ENCODE results near the gene SLC8A1.

The SLC8A1 gene

DNA sequence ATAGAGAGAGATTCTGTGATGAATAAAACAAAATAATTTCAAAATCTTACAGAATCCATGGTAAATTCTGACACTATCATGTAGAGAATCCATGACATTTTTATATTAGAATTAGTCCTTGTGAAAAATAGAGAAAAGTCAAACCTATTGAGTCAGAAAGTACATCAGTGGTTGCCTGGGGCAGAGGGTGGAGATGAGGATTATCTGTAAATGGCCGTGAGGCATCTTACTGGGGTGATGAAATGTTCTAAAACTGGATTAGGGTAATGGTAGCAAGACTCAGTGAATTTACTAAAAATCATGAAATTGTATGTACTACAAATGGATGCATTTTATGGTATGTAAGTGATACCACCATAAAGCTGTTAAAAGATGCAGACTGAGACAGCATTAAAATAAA lies 323.1 kb downstream of the SLC8A1 start:
- no peak for DNase-seq

DNA sequence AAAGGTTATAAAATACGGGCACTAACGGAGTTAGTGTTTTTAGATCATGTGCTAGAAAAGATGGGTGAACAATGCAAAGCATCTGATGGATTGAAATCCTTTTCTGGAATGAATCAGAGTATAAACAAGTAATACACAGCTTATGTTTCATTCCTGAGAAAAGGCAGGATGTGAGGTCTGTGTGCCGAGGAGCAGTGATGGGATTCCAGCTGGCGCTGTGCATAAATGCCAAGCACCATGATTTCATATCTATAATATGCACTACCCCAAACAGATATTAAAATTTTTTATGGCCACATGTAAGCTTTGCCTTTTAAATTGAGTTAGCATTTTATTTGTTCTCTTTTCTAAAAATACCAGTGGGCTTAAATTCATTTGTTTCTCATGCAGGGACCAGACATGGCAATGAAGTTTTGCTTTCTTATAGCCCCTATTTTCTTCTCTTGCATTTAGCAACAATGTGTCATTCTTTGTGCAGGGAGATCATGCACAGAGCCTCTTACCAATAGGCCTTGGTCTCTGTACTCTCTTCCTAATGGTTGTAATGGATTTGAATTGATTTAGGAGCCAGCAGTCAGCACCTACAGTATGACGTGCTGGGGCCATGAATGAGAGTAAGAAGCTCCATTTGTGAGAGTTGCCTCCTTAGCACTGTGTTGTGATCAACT lies 323.9 kb downstream of the SLC8A1 start:
- DNase-seq = no peak

DNA sequence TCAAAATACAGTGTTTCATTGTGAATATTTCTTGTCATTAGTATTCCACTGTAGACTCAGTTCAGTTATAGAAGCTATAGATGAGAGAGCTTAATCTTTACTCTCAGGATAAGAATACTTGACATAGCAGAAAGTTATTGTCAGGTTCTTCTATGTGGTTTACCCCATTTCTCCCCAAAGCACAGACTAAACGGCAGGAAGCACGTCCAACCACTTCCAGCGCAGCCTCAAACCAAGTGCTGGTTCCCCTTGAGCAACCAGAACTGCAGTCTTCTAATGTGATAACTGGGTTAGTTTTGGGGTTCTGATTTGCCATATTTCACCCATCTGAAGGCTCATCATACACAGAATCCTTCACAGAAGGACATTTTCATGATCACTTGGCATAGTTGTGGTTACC lies 324.7 kb downstream of the SLC8A1 start:
- DNase-seq = no peak

DNA sequence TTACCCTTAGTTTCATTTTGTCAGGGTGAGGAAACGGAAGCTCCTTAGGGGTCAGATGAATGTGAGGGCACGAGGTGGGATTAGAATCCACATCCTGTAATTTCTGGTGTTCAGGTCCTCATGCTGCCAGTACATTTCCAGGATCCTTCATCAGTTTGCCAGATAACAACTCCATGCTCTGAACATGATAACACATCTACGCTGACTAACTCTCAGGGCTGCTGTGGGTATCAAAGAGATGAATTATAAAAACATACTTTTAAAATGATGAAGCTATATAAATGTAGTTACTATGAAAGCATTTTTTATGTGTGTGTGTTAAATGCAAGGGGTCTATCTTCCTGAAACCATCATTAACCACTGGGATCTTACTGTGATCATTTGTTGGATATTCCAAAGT lies 325.9 kb downstream of the SLC8A1 start:
- DNase-seq = no peak

DNA sequence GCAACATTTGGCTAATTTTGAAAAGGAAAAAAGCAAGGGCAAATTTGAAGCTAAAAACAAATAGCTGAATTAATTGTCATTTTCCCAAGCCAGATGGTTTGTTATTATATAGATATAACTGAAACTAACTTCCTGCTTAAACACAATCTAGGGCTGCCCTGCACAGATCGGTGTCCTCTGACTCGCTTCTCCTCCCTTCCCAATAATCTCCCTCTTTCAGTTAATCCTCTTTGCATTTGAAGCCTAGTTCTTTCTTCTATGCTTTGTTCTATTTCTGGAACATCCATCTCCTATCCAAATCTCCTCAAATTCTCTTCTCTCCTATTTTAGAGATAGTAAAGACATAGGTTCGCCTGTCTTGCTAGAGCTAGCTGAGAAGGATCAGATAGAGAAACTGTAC lies 328.1 kb downstream of the SLC8A1 start:
- no peak for DNase-seq

DNA sequence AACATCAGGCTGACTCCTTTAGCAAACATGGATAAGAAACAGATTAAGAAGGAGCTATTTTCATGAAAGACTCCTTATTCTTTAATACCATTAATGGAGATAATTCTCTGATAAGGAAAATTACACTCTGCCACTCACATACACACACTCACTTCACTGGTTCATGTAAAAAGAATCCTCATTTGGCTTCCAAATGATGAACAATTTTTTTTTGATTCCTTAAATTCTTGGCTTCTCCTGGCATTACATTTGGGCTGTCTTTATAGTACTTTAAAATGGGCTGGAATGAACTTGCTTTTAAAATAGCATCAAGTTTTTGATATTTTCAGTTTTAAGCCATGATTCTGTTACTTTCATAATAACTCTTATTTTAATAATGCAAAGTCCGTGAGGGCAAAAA lies 328.6 kb downstream of the SLC8A1 start:
- DNase-seq = no peak

DNA sequence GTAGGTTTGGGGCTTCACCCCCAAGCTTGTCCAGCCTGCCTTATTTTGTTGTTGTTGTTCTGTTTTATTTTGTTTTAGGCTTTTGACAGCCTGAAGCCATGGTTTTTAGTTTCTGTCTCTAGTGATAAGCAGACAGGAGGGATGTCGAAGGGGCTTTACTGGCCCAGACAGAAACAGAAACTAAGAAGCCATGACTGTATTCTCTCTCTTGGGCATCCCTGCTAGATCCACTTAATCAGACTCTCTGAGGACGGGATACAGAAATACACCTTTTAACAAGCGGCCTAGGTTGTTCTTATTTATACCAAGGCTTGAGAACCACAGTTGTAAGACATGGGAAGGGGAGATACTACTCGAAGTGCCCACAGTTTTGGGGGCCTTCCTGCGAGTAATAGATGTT lies 330.9 kb downstream of the SLC8A1 start:
- no peak for DNase-seq

DNA sequence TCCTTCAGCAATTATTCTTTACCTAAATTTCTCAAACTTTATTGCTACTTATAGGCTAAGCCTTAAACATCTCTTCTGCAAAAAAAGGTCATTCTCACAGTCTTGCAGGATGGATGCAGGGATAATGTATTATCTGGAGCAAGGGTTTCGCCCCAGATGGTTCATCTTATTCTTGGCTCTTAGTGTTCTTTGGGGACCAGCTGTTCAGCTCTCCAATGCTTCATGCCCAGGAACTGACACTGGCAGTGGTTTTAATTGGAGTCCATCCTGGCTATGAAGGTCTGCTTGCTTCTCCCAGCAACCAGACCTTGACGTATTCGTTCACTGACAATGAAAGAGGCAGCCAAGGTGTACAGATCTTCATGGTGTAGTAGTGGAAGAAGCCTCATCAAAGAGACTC lies 331.9 kb downstream of the SLC8A1 start:
- DNase-seq = no peak

DNA sequence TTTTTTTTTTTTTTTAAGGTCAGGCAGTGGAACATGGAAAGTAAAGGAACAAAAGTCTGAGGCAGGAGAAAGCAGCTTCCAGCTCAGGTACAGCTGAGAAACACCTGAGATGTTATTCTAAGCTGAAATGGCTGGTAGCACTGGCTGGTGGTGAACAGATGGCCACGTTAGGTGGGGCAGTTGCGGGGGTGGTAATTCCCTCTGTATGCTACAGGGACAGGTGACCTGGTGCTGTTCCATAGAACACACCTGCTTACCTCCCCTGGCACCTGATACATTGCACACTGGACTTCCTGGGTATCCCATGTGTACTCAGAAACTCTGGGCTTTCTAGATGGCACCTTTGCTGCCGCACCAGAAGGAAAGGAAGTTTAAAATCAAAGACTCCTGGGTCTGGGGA lies 333.3 kb downstream of the SLC8A1 start:
- no peak for DNase-seq

DNA sequence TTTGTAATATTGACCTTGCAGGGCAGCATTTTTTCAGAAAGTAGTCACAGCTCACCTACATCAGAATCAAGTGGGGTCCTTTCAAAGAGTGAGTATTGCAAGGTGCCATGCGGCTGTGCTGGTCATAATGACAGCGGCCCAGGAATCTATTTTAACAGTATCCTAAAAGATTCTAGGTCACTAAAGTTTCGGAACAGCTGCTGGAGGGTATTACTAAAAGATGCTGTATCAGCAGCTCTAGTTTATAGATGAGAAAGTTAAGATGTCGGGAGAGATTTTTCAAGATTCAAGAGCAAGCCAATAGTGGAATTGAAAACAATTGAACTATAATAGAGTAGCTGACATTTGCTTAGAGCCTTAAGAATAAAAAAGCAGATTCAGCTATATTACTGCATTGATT lies 336.0 kb downstream of the SLC8A1 start:
- no peak for DNase-seq

DNA sequence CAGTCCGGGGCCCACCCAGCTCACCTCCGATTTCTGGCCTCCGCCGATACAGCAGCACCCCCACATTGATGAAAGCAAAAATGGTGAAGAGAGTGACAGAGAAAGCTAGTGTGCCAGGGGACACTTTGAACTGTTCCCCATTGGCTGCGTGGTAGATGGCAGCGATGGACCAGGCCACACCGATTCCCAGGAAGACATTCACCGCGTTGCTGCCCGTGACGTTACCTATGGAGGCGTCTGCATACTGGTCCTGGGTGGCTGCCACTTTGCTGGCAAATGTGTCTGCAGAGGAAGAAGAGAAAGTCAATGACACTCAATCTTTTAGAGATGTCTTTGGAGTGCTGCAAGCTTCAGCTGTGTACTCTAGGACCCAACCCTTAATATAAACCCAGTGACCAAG lies 336.5 kb downstream of the SLC8A1 start:
- no peak for DNase-seq

DNA sequence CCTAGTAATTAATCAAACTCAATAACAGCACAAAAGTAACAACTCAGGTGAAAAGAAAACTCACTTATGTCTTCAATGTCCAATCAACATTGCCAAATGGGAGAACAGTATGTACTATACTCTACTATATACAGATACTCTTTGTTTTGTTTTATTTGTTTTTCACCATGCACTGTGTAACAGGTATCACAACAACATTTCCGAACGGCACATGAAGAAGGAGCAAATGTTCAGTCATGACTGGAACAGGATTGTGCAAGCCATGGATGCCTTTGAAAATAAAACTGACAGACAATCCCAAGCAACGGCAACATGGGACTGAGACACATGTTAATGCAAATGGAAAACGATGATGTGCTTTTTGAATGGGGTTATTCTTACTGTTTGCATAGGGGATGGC lies 337.9 kb downstream of the SLC8A1 start:
- no peak for DNase-seq

DNA sequence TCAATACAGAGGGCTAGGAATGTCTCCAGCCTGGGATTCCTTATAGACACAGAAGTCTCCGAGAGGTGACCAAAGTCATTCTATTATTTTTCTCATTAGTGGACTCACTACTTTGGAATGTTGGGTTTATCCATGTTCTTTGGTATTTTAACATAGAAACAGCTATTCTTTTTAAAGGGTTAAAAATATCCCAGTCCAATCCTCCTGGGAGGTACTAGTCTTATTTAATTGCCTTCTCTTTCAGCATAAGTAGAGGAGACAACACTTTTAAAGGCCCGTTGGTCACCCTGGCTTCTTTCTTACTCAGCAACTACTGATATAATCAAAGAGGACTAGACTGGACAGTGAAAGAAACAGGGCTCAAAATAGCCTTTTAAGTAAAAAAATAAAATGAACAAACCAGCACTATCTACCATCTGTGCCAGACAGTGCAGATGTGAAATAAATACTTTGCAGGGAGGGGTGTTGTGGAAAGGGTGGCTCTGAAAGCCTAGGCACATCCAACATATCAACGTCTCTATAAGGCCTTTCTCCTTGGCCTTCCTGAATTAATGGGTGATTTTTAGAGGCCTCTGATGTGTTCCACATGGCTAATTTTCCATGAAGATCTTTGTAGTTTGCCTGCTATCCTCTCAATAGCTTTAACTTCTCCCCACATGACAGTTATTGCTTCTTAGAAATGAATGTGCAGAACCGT lies 338.5 kb downstream of the SLC8A1 start:
- no peak for DNase-seq

DNA sequence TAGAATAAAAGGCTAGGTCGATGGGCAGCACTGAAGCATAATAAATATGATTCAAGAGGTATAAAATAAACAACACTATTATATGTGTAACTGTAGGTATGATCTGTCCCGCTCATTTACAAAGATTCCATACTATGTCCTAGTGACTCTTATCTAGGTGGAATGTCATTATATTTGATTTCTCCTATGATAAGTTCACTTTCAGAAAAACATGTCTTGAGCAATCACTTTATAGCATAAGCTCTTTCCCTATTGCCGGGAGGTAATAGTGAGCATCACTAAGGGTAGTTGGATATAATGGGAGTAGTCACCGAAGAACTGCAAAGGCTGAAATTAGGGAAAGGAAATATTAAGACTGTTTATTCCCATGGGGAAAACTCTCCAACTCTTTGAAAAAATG lies 342.5 kb downstream of the SLC8A1 start:
- DNase-seq = no peak

DNA sequence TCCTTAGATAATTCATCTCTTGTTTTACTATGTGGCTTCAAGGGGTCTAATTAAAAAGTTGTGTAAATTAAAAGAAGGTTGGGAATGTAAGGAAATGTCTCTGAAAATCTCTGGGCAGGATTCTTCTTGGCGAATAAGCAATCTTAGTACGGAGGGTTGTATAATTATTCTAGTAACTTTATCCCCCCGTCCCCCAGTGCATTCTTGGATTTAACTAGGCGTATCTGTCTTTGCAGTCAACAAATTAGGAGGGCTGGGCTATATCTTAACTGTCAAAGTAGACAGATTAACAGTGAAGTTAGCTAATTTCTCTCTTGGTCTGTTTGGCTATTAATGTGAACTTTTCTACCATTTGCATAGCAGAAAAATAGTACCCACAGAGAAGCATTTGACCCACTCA lies 343.0 kb downstream of the SLC8A1 start:
- no peak for DNase-seq

DNA sequence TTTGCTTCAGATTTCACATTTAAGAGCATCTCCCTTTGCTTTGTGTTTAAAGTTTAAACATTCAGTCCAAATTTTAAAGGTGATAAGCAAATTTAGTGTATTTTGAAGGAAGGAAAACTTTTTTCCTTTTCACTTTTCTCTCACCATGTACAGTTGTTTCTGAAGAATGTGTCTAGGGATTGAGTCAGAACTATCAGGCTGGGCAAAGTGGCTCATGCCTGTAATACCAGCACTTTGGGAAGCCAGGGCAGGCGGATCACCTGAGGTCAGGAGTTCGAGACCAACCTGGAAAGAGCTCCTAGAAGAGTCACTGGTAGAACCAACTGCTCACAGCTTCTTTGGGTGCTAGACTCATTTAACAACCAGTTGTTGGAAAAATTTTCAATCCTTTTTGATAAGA lies 345.8 kb downstream of the SLC8A1 start:
- DNase-seq = no peak

DNA sequence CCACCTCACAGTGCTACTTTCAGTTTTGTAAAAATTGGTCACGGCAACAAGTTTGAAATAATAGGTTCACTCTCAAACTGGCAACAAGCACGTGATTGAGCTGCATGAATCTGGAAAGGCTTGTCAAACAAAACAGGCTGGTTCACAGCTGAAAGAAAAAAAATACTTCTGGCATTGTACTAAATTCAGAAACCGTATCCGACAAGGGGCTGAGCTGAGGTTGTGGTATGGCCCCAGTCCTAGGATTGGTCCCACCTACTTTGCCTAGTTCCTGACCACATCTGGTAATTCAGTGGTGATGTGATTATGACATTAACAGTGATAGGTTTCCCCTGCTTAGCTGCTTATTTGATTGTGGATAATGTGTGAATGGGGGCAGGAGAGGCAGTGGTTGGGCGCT lies 346.3 kb downstream of the SLC8A1 start:
- no peak for DNase-seq

DNA sequence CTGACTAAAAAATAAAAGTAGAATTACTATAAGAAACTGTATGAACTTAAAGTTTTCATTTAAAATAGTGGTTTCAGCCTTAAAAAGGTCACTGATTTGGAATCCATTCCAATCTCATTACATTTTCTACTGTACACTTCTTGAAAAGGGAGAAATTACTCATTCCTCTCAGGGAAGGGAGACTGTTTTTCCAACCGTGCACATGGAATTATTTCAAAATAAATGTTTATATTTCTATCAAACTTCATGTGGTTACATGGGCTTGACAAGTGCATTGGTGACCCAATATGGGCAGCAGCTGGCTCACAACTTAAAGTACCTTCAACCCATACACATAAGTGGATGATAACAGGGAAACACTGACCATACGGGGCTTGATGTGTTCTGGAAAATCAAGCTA lies 348.3 kb downstream of the SLC8A1 start:
- DNase-seq = no peak

DNA sequence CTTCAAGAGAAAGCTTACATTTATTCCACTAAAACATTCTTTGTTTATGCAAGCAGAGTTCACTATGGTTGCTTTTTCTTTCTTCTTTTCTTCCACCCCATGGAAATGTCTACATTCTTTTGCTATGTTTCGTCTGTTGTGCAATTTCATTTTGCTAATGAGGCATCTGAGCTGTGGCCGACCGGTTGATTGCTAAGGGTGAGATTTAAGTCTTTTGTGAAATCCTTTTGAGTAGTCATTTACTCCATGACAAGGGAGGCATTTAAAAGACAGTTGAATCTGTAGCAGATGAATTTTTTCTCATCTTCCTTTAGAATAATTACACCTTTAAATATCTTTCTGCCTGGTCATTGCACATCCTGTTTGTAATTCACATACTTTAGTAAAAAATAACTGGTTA lies 348.7 kb downstream of the SLC8A1 start:
- DNase-seq = no peak

DNA sequence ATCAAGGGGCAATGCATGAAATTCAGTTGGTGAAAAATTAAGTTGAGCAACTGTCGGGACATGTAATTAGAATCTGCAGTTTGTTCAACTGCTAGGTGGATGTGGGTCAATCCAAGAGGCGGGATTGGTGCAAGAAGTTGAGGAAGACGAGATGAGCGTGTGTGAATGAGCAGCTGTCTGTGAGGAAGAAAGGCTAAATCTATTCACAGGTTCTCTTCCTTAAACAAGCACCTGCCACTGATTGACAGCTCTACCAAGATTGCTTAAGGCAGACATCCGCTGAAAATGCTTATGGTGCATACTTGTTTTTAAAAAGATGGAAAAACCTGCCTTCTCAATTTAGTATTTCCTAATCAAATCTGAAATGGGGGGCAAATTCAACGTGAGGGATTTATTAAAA lies 349.4 kb downstream of the SLC8A1 start:
- no peak for DNase-seq

DNA sequence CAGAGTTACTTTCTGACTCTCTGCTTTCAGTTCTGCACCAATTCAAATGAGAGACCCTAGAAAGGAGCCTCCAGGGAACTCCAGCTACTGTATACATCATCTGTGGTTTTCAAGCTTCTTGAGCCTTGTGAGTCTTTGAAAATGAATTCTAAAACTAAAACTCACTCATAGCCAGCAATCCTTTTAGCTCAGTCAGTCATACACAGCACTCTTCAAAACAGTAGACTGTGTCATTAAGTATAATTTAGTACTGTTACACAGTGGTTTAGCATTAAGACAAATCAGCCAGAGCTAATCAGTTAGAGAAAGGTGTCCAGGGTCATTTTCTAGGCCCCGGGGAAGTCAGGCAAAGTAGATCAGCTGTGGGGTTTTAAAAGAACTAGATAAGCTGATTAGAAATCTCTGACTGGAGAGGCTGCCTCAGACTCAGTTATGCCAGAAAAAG lies 350.7 kb downstream of the SLC8A1 start:
- DNase-seq = no peak

DNA sequence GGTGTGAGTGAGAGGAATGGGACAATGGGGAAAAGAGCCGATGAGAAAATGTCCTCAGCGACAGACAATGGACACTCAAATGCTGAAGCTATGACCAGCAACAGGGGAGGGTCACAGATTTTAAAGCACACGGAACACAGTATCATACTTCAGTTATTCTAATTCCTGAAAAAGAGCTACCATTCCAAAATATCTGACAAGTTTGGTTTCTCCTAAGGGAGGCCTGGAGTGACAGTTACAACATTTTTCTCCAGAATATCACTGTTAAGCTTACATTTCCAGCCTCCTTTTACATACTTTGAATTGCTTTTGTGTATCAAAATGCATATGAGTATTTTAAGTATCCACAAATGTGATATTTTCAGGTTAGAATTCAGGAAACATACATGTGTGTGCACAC lies 351.2 kb downstream of the SLC8A1 start:
- no peak for DNase-seq

DNA sequence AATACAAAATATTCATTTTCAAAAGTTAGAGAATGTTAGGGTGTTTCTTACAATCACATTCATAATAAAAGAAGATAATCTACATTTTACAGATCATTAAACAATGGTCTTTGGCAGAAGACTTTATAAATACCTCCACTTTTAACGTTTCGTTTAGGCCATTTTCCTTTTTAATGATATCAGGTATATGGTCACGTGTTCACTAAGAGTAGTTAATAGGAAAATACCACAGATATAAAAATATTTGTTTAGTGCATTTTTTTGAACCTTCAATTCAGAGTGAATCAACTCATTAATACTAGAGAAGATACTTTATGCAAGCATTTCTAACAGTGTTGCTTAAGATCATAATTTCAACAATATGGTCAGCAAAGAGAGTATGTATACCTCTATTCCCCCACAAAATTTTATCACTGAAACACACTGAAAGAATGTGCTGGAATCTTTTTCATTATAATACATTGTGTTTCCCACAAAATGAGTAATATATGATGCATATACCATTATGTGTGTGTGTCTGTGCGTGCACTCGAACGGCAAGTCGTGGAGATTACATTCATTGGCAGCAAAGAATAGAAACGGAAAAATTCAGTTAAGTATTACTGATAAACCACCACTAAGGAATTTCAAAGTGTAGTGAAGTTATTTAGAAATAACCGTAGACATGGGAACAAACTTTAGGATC lies 353.0 kb downstream of the SLC8A1 start:
- no peak for DNase-seq

DNA sequence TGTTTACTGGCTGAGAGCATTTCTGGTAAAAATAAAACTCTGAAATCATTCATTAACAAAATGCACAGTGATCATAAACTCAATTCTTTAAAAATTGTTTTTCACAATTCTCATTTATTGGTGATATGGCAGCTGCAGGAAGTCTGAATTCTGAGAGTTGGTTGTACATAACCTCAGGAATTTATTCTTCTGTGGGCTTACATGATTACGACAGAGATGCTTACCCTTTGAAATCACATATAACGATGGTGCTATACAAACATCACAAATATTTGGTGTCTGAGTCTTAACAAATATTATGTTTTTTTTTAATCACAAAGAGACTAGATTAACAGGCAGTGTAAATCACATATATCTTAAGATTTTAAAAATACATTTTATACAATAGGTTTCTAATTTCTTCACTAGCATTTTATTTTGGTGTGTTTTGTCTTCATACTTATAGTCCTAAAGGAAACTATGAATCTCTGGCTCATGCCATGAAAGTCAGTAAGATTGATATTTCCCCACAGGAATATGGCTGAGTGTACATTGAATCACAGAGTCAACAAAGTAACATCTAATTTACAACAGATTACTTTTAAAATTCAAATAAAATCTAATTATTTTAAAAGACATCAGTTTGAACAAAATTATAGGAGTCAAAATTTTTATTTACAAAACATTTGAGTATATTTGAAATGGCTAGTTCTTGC lies 354.1 kb downstream of the SLC8A1 start:
- no peak for DNase-seq

All from CD4-positive, alpha-beta T cell treated with Interferon gamma for 1 hour (primary cell).